B cell (primary cell): ENCODE results near the gene UBQLN3. TPM values are rescaled to one million over a fixed set of nuclear protein-coding genes. Genes with fewer than 3 reads are reported as not detected.

Experiments
- ATAC-seq: fragments of 200-7000 bp; cut with Tn5 transposase; one replicate; pipeline ENCODE4 v1.10.0; 2021; ENCODE audit warnings: low read depth, mild to moderate bottlenecking, moderate number of reproducible peaks, moderate library complexity
- CTCF ChIA-PET: fragments of 350-600 bp; sonication (Branson Sonifier 250); formaldehyde crosslinking; loops from one replicate; lab custom pipeline; 2021; ENCODE audit warnings: antibody characterized with exemption, inconsistent platforms; lab: Charles Lee
- POLR2A ChIA-PET: fragments of 350-600 bp; sonication (Branson Sonifier 250); formaldehyde crosslinking; loops from one replicate; lab custom pipeline; 2021; ENCODE audit warnings: antibody characterized with exemption; lab: Charles Lee
- DNase-seq: peaks from one replicate; pipeline ENCODE4 v3.0.0; 2013
- H2AFZ ChIP-seq: 2 replicates; pipeline ENCODE4 v1.6.1; 2012; ENCODE audit warnings: mild to moderate bottlenecking, low read depth, low read length; ENCODE audit not compliant: insufficient read depth, poor library complexity, severe bottlenecking
- H3K27ac ChIP-seq, 2 donors: 1 replicate in 1 of 2; 2 replicates in 1 of 2; pipeline ENCODE4 v1.5.1; 2012 to 2013; ENCODE audit warnings: low read length in 2 of 2, mild to moderate bottlenecking in 2 of 2, moderate library complexity in 1 of 2
- H3K27me3 ChIP-seq, 4 experiments: fragments of 200-600 bp in 1 of 4; sonication (generic) in 1 of 4; replicated peaks in 1 of 4; 1 replicate in 2 of 4; 2 replicates in 2 of 4; pipeline versions ENCODE4 v1.6.1 to v1.7.0; 2013 to 2016; ENCODE audit warnings: low read length in 3 of 4, mild to moderate bottlenecking in 2 of 4, mixed read lengths in 1 of 4, moderate library complexity in 1 of 4; ENCODE audit not compliant: insufficient read depth in 4 of 4, control insufficient read depth in 3 of 4; ENCODE audit errors: control extremely low read depth in 1 of 4
- H3K36me3 ChIP-seq, 2 experiments: replicated peaks in 1 of 2; 1 replicate in 1 of 2; 2 replicates in 1 of 2; pipeline versions ENCODE4 v1.6.1 to v1.7.1; 2013; ENCODE audit warnings: low read length in 1 of 2; ENCODE audit not compliant: insufficient read depth in 2 of 2, control insufficient read depth in 1 of 2; ENCODE audit errors: control extremely low read depth in 1 of 2, extremely low read depth in 1 of 2
- H3K4me1 ChIP-seq, 2 donors: fragments of 200-600 bp in 1 of 2; sonication (generic) in 1 of 2; 1 replicate in 1 of 2; 2 replicates in 1 of 2; pipeline versions ENCODE4 v1.5.1 to v1.6.1; 2013 to 2017; ENCODE audit warnings: low read length in 2 of 2; ENCODE audit not compliant: control insufficient read depth in 2 of 2, insufficient read depth in 2 of 2
- H3K4me2 ChIP-seq: replicated peaks from 2 replicates; pipeline ENCODE3; 2012; ENCODE audit warnings: mild to moderate bottlenecking, low read depth, low read length; ENCODE audit not compliant: poor library complexity, severe bottlenecking
- H3K4me3 ChIP-seq, 5 experiments: fragments of 200-600 bp in 1 of 5; sonication (generic) in 1 of 5; 1 replicate in 3 of 5; 2 replicates in 2 of 5; pipeline versions ENCODE4 v1.5.1 to v1.7.0; 2011 to 2016; ENCODE audit warnings: low read length in 4 of 5, mild to moderate bottlenecking in 4 of 5, low read depth in 2 of 5, control low read depth in 1 of 5, moderate library complexity in 1 of 5; ENCODE audit not compliant: insufficient read depth in 1 of 5; ENCODE audit errors: control extremely low read depth in 1 of 5, extremely low read depth in 1 of 5
- H3K79me2 ChIP-seq: fragments of 200-600 bp; sonication (generic); one replicate; pipeline ENCODE4 v1.6.0; 2016; ENCODE audit warnings: low read length; ENCODE audit not compliant: control insufficient read depth, insufficient read depth
- H3K9ac ChIP-seq: fragments of 200-600 bp; sonication (generic); 2 replicates; pipeline ENCODE4 v1.6.1; 2017; ENCODE audit warnings: mild to moderate bottlenecking, low read length, moderate library complexity
- H3K9me3 ChIP-seq, 3 donors: one replicate each; pipeline versions ENCODE4 v1.6.1 to v1.7.1; 2013; ENCODE audit warnings: low read length in 2 of 3; ENCODE audit not compliant: control insufficient read depth in 2 of 3, insufficient read depth in 1 of 3; ENCODE audit errors: control extremely low read depth in 1 of 3
- H4K20me1 ChIP-seq: 2 replicates; pipeline ENCODE4 v1.6.0; 2012; ENCODE audit warnings: mild to moderate bottlenecking, low read length; ENCODE audit not compliant: insufficient read depth, control insufficient read depth, poor library complexity, severe bottlenecking
- H3K27ac Mint-ChIP-seq: one replicate; pipeline ENCODE4 v1.8.0; 2021; ENCODE audit warnings: mixed read lengths
- H3K27me3 Mint-ChIP-seq: one replicate; pipeline ENCODE4 v1.8.0; 2021; ENCODE audit warnings: mixed read lengths
- H3K4me1 Mint-ChIP-seq: one replicate; pipeline ENCODE4 v1.8.0; 2021; ENCODE audit warnings: mixed read lengths
- H3K4me3 Mint-ChIP-seq: one replicate; pipeline ENCODE4 v1.8.0; 2021; ENCODE audit warnings: mixed read lengths
- H3K9me3 Mint-ChIP-seq: one replicate; pipeline ENCODE4 v1.8.0; 2022; ENCODE audit warnings: mixed read lengths; ENCODE audit not compliant: insufficient read depth
- EZH2 ChIP-seq: IDR thresholded peaks from 2 replicates; pipeline ENCODE4 v1.6.1; 2012; ENCODE audit warnings: borderline replicate concordance, low read depth, mild to moderate bottlenecking, moderate library complexity, low read length; ENCODE audit not compliant: insufficient read depth, poor library complexity, severe bottlenecking
- WGBS: methylation state at CpG from one replicate; pipeline ENCODE4 v1.1.5; 2013; ENCODE audit warnings: missing lambda C conversion rate; ENCODE audit not compliant: insufficient coverage; 5-methylcytosine and 5-hydroxymethylcytosine counted together
- intact Hi-C: fragments of 100-400 bp; cut with micrococcal nuclease; formaldehyde crosslinking; loops from one replicate; pipeline ENCODE4 v1.10.0; 2022
- polyA plus RNA-seq: library from polyadenylated mRNA; depleted of rRNA; stranded (reverse); fragments of >200 nt; gene quantifications from 2 replicates; pipeline ENCODE4 v1.2.3, GENCODE V29; 2012
- total RNA-seq, 2 donors: library from RNA; stranded (reverse); fragments of 120-200 nt in 1 of 2; gene quantifications; 1 replicate in 1 of 2; 2 replicates in 1 of 2; pipeline versions ENCODE4 v1.2.3 to v1.2.4, GENCODE V29; 2013 to 2022
- TF ChIP-seq, protein P1 (sequence below): fragments of 200-600 bp; IDR thresholded peaks from one replicate; pipeline ENCODE4 v1.8.0; 2022; ENCODE audit warnings: antibody characterized with exemption, mild to moderate bottlenecking

UBQLN3 gene
- total and polyA plus RNA-seq, 2 donors (not counting 1 experiment from before 2014, with no cell fraction given), result 0.59 TPM; not detected in 1

DNA sequence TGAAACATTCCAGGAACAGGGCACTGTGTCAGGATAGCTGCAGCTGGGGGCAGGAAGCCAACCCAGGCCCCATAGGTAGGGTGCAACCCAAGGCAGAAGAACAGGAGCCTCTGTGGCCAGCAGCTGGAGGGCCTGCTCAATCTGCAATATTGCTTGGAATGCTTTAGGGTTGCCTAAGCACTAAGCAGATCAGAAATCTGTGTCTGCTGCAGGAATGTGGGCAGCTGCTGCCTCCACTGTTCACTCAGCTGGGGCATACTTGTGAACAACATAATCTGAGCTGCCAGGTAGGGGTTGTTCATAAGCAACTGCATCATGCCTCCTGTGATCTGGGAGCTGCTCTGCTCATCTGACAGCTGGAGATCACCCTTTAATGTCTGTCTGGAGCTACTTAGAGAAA, 5.1 kb upstream of the UBQLN3 start:
- DNase-seq (no peak), ATAC-seq (no peak)
- H4K20me1 ChIP-seq, result no peaks in the 10 kb centered on the region
- no peaks in the 10 kb centered on the region for H3K9me3 Mint-ChIP-seq
- no peaks in the 10 kb centered on the region for H3K4me1 ChIP-seq
- ChIA-PET POLR2A (no interaction called here), CTCF (no interaction called here)
- no peaks in the 10 kb centered on the region for H3K27me3 Mint-ChIP-seq
- no peaks in the 10 kb centered on the region for H3K27me3 ChIP-seq
- no peak overlapping the region for H3K4me3 Mint-ChIP-seq
- H3K9me3 ChIP-seq, result no peaks in the 10 kb centered on the region
- H3K4me1 Mint-ChIP-seq, result no peaks in the 10 kb centered on the region
- TF ChIP-seq EZH2, result no peak
- TF ChIP-seq, protein P1, sequence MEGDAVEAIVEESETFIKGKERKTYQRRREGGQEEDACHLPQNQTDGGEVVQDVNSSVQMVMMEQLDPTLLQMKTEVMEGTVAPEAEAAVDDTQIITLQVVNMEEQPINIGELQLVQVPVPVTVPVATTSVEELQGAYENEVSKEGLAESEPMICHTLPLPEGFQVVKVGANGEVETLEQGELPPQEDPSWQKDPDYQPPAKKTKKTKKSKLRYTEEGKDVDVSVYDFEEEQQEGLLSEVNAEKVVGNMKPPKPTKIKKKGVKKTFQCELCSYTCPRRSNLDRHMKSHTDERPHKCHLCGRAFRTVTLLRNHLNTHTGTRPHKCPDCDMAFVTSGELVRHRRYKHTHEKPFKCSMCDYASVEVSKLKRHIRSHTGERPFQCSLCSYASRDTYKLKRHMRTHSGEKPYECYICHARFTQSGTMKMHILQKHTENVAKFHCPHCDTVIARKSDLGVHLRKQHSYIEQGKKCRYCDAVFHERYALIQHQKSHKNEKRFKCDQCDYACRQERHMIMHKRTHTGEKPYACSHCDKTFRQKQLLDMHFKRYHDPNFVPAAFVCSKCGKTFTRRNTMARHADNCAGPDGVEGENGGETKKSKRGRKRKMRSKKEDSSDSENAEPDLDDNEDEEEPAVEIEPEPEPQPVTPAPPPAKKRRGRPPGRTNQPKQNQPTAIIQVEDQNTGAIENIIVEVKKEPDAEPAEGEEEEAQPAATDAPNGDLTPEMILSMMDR, result no peak
- intact Hi-C loops, result no loop called here
- no peaks in the 10 kb centered on the region for H3K36me3 ChIP-seq
- H2AFZ ChIP-seq, result no peak overlapping the region
- H3K79me2 ChIP-seq, result no peaks in the 10 kb centered on the region
- no peak overlapping the region for H3K4me3 ChIP-seq
- H3K4me2 ChIP-seq, result no peak overlapping the region
- H3K27ac ChIP-seq, result no peak overlapping the region
- no peak overlapping the region for H3K27ac Mint-ChIP-seq
- no peak overlapping the region for H3K9ac ChIP-seq

DNA sequence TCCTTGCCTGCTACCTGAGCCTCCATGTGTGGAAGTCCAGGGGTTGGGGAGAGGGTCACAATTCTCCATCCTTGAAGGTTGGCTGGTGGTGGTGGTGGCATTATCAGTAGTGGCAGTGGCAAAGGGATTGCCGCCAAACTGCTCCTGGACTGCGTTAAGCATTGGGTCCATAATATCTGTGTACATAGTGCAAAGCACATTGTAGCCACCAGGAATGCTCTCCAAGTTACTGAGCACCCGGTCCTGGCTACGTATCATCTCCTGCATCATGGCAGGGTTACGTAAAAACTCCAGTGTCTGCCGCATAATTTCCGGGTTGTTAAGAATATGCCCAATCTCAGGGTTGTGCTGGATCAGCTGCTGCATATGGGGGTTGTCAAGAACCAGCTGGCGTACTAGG, 1.2 kb downstream of the UBQLN3 start:
- ATAC-seq (no peak), DNase-seq (no peak)
- H3K9ac ChIP-seq, result no peak overlapping the region
- Mint-ChIP-seq H3K4me3 (no peak overlapping the region), H3K27me3 (peaks cover 17% of the 10 kb centered on the region), H3K9me3 (no peaks in the 10 kb centered on the region), H3K4me1 (no peaks in the 10 kb centered on the region), H3K27ac (no peak overlapping the region)
- H3K4me1 ChIP-seq, result no peaks in the 10 kb centered on the region
- intact Hi-C loops, result no loop called here
- 99% methylated on average over 8 of the region's 8 CpGs for WGBS
- H3K27me3 ChIP-seq, result no peaks in the 10 kb centered on the region
- no peaks in the 10 kb centered on the region for H3K36me3 ChIP-seq
- H2AFZ ChIP-seq, result no peak overlapping the region
- H3K9me3 ChIP-seq, result no peaks in the 10 kb centered on the region
- CTCF ChIA-PET, result no interaction called here
- no peaks in the 10 kb centered on the region for H3K79me2 ChIP-seq
- H4K20me1 ChIP-seq, result no peaks in the 10 kb centered on the region
- no peak for TF ChIP-seq EZH2
- TF ChIP-seq, protein P1, result no peak
- H3K27ac ChIP-seq, result no peak overlapping the region
- POLR2A ChIA-PET, result no interaction called here
- no peak overlapping the region for H3K4me2 ChIP-seq
- H3K4me3 ChIP-seq, result no peak overlapping the region
